Frontal cortex (tissue), 4 donors: ENCODE measurements around the gene SCD5. TPM values are rescaled to one million over a fixed set of nuclear protein-coding genes. Genes with fewer than 3 reads are reported as not detected.

ENCODE experiments used
- DNase-seq, 2 donors: peaks; one replicate each; pipeline ENCODE4 v3.0.0; 2012; ENCODE audit warnings: low spot score in 2 of 2
- FAIRE-seq: peaks from 2 replicates; lab custom pipeline; 2012; peaks lifted over from hg19 to GRCh38; lab: Jason Lieb, UNC
- total RNA-seq: library from RNA; depleted of rRNA; stranded (reverse); fragments of >200 nt; gene quantifications from one replicate; pipeline ENCODE4 v1.2.3, GENCODE V29; 2014
- donor health status: control.
- donor health status: control.
- donor health status: control.

Gene SCD5
- total RNA-seq, 1 donor from 2014 or later: 254 TPM

DNA sequence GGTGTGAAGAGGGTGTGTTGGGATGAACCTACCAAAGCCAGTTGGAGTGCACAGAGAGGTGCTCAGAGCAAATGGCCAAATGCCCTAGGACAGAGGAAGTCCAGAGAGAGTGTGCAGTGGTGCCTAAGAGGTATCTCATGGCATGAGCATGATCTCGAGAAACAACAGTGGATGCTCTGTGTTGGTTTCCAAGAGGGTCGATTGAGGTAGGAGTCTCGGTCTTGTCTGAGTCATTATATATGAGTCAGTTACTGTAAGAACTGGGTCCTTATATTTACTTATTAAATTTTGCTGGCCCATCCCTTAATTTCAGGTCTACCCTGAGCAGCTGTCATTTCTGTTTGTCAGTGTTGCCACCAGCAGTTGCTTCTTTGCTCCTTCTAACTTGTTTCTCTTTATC lies 150.2 kb downstream of the SCD5 start:
- DNase-seq (no peak), FAIRE-seq (no peak)

DNA sequence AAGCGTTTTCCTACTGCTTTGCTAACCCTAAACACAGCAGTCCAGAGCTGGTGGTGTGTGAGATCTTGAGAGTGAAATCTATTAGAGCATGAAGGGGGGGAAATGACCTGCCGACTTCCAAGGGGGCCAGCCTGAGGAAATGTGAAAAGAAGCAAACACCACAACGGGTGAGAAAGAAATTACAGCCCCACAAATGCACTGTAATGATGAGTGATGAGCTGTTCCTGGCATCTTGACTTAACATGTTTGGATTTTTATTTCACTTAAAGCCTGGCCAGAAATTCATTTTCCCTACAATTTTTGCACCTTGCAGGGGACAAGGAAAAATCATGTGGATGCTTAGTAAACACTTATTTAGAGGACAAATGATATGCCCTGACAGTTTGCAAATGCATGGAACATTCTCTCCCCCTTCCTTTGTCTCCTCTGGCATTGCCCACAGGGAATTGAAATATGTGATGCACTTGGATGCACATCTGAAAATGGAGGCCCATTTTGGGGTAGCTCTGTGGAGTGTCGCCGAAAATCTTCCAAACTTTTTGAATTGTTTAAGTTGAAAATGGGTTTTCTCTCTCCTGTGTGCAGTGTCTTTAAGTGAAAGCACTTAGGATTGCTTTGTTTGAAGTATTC lies 152.5 kb downstream of the SCD5 start:
- DNase-seq (no peak), FAIRE-seq (no peak)

DNA sequence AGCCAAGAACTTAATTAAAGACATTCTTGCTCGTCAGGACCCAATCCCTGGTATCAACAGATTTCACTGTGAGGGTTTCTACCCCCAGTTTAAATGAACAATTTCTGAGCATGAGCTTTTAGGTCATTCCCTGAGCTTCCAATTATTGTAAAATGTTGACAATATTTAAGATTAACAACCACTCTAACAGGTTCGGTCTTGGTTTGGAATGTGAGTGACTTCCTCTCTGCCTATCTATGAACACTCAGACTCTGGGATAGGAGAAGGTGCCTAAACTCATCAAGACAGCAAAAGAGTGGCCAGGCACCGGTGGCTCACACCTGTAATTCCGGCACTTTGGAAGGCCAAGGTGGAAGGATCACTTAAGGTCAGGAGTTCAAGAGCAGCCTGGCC lies 153.9 kb downstream of the SCD5 start:
- FAIRE-seq (no peak), DNase-seq (no peak)

DNA sequence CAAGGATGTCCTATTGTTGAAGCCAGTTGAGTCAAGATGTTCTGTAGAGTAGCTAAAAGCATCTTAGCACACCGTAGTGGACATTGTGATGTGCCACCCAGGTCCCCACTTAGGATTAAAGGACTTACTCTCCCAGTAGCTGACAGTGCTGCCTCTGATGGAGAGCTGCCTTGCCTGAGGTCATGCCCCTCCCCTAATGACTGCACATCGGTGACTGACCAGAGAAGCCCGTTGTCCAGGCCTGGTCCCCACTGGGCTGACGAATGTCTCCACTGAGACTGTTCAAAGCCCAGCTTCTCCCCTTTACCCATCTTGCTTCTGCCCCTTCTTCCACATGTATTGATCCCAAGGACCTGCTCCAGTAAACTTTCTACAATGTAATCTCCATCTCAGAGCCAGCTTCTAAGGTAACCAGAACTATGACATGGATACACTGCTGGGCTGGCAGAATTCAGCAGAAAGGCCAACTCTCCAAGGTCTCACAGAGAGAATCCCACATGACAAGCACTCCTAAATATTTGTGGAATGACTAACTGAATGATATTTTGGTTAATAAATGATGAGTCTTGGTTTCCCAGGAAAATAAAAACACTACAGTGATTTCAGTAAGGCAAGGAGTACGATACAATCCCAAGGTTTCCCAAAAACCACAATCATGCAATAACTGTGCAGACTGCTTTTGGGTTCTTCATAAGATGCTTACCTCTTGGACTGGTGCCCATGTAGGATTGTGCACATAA lies 154.4 kb downstream of the SCD5 start:
- DNase-seq (no peak), FAIRE-seq (no peak)

DNA sequence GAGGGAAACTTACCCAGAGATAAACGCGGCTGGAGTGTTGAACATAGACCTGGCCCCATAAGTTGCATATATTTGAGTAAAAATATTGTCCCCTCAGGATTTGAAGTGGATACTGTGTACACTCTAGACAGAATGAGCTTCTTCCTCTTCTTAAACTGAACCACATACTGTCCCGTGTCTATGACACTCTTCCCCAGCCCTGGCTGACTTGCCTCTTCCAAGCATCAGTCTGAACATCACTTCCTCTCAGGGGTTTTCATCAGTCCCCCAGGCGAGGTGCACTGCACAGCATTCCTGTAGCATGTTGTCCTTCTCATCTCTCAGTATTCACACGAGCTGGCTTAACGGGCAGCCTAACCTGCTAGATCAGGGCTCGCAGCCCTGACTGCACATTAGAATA lies 156.3 kb downstream of the SCD5 start:
- FAIRE-seq (no peak), DNase-seq (no peak)

DNA sequence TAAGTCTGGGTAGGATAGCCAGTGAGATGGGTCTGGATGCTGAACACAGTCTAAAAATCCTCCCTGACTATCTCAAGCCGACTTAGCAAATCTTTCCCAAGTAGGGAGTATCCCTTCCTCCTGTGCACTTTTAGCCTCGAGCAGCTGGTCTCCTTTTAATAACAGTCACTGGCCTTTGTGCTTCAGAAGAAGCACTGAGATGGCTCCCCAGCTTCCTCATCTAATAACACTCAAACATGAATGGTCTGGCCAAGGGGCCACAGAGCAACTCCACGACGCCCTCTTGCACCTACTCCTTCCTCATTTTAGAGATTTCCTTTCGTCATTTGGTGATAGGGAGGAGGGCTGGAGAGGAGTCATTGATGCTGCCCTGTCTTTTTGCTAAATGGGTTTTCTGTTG lies 158.1 kb downstream of the SCD5 start:
- DNase-seq (no peak), FAIRE-seq (no peak)

DNA sequence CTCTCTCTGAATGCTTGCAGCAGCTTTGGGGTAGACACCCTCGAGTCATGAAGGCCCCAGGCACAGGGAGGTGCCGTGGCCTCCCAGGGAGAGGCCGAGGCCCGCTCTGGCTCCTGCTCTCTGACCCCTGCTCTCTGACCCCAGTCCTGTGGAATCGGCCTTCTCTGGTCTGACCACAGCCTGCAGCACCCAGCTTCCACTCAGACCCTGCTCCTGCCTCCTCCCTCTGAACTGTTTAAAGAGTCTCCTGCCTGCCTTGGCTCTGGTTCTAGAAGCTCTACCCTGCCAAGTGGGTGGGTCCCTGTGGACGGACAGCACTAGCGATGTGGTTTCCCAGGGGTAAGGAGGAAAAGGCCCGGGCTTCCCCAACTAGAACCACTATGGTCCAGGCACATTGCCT lies 158.6 kb downstream of the SCD5 start:
- FAIRE-seq (no peak), DNase-seq (no peak)

DNA sequence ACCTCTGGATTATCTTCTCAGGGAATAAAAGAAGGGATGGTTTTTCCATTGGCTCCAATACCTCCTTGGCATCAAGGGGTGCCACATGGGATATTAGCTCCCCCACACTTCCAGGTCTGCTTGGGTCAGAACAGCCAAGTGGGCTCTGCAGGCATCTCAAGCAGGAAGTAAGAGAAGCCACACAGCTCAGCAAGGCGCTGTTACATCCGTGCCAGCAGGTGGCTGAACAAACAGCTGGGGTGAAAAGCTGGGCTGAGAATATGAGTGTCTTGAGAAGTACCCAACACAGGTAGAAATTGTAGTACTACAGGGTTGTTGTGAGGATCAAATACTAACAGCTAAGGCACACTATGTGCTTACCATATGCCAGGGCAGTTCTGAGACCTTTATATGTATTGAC lies 160.1 kb downstream of the SCD5 start:
- no peak for DNase-seq

DNA sequence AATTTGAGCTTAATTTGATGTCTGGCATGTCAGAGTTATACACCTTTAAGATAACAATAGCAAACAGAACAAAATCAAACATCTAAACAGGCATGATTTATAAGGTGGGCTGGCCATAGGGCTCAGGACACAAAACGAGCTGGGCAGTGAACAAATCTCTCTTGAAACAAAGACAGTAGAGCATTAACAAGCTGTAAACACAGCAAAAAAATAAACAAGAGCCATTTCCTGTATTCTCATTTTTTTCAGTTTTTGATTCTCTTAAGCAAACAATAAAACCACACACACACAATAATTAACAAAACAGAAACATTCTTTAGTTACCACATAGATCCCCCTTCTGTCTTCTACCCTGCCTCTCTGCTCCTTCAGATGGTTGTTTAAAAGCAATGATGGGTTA lies 168.5 kb downstream of the SCD5 start:
- FAIRE-seq (no peak), DNase-seq (no peak)

More for the DNA sequence above, 160.1 kb downstream of the SCD5 start:
- no peak for FAIRE-seq

DNA sequence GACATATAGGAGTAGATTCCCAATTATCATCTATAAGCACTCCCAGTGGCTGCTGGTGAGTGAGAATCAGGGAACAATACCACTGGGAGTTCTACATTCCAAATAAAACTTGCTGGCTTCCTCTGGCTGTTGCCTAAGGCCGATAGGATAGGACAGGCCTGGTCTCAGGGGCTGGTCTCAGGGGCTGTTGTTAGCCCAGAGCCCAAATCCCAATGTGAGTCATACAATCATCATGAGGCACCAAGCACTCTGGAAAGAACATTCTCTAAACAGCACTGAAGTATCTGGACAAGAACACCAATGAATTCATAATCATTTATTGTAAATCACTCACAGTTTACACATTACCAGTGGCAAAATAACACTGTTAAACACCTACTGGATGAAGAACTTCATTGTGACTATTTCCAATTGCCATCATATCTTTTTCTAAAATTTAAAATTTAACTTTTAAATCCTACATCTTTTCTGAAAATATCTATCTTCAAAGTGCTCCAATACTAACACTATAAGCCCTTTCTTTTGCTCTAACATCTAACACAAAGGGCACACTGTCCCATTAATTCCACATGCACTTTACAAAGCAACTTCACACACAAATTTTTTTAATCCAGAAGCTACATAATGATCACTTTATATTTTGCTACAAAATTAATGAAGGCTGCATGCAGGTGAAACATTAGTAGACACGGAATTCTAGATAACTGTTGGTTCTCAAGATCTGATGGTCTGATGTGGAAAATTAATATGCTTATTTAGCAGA lies 169.2 kb downstream of the SCD5 start:
- no peak for DNase-seq
- FAIRE-seq: peak; percentile 78

DNA sequence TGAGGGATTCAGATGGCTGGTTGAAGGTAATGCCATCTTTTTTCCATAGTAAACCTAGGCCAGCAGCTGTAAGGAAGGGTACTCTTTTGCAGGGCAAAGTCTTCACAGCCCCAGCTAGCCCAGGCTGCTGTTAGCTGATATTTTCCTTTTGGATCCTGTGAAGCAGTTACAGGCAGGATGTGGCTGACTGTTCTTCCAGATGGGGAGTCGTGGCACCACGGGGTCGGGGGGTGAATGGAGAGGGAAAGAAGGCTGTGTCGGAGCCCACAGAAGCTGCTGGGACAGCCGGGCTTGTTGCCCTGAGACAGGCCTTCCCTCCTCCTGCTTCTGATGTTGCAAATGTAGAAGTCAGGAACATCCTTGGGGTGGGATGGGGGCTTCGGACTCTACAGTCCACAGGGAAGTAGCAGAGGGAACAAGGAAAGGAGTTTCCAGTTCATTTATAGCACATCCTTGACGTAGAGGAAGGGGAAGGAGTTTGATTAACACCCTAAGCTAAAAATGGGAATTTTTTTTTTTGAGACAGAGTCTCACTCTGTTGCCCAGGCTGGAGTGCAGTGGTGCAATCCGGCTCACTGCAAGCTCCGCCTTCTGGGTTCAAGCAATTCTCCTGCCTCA lies 172.2 kb downstream of the SCD5 start:
- FAIRE-seq: no peak
- no peak for DNase-seq

DNA sequence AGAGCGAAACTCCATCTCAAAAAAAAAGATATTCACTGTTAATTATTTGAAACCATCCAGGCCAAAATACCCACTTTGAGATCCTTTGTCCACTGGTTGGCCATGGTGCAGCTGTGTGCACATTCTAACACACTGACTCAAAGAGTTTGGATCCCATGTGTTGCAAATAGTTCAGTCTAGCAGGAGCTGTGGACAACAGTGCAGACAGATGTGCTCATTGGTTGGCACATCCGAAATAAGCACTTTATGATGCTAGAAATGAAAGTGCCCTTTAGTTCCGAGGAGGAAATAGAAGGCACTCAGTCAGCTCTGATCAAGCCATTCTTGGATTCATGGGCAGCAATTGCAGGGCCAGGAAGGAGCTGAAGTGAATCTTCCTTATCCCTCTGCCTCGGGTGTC lies 173.8 kb downstream of the SCD5 start:
- FAIRE-seq (no peak), DNase-seq (no peak)

DNA sequence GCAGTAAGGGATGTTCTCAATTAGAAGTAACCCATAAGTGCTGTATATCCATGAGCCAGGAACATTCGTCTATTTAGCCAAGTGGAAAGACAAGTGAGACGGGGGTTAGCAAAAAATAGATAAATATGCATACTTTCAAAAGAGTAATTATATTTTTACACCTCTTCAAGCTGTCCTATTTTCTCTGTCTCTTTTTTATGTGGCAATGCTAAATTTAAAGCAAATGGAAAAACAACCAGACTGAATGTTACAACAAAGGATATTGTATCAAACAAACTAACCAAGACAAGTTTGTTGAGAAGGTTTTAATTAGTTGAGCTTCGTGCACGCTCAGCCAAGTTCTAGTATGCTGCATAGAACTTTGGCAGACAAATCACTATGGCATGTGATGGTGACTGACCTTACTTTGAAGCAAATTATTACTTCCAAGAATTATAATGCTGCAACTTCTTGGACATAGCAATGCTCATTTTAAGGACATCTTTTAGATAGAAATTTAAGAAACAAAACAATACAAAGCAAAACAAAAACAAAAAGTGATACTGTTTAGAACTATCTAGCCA lies 175.4 kb downstream of the SCD5 start:
- no peak for DNase-seq
- no peak for FAIRE-seq

DNA sequence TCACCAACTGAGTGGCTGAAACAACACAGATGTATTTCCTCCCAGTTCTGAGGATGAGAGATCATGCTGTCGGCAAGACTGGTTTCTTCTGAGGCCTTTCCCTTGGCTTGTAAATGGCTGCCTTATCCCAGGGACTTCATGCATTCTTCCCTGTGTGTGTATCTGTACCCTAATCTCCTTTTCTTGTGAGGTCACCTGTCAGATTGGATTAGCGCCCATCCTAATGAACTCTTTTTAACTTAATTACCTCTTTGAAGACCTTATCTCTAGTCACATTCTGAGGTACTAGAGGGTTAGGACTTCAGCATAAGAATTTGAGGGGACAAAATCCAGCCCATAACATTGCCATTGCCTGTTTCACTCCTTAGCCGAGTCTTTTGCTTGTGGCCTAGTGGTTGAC lies 177.3 kb downstream of the SCD5 start:
- no peak for FAIRE-seq
- DNase-seq: no peak

DNA sequence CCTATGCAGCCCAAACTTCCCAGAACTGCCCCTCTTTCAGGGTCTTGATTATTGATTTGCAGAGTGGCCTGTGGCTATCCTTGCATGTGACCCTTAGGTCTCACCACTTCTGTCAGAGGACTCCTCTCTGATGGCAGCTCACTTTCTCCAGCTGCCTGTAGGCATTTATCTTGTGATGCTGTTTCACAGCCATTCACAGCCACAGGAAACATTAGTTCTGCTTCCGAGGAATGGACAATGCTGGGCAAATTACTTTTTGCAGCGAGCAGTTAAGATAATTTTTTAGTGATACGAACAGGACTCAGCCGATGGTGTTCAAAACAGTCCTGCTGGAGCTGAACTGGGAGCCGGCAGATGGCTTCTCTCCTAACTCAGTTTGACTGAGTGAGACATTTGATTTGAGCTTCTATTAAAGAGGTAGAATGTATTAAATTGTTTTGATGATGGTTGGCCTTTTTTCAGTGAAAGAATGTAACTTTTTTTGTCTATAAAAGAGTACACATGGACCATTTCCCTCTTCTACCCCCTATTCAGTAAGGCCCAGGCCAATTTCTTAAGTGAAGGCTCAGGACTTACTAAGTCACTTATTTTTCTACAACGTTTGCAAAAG lies 178.4 kb downstream of the SCD5 start:
- DNase-seq: no peak
- FAIRE-seq: no peak

DNA sequence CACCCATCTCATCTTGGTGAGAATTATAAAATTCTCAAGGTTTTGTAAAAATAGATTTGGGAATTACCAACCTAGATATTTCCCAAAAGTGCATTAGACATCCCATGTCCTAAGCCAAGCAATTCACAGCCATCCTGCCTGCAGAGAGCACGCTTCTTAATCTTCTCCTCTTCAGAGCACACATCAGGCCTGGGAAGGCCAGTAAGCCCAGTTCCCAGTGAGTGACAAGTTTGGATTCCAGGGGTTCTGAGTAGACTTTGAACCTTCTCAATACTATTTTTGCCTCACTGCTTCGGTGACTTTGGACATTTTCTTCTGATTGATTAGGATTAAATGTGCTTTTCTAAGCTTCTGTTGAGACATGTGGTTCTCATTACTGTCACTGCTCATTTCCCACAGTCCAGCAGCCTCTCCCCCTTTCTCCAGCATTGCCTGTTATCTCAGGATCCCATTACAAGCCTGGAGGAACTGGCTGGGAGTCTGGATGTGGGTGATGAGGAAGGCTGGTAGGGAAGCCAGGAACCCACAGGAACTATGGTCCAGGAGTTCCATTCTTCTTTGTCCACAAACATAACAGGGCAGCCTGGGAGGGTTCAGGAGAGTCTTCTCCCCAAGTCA lies 180.4 kb downstream of the SCD5 start:
- DNase-seq (no peak), FAIRE-seq (no peak)

DNA sequence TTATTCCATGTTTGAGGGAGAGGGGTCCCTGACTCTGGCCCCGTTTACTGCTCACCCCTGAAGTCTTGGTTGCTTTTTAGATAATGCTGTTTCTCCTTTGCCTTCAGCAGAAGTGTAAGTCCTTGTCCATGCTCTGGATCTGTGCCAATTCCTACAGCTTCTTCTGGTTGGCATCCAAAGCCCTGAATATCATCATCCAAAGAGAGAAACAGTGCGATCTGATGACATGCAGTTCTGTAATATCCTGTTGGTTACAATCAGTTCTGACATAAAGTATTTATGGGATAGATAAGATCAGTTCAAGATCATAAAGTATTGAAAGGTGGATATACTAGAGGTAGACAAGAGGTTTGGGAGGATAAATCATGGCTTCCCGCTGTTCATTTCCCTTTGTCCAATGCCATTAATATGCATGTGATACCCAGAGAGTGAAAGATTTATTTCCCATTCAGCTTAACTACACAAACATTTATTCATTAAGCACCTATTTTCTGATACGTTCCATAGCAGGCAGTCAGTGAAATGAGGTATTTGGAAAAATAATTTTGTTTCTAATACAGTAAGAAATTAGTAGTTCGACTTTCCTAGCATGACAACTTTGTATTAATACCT lies 183.7 kb downstream of the SCD5 start:
- FAIRE-seq: no peak

DNA sequence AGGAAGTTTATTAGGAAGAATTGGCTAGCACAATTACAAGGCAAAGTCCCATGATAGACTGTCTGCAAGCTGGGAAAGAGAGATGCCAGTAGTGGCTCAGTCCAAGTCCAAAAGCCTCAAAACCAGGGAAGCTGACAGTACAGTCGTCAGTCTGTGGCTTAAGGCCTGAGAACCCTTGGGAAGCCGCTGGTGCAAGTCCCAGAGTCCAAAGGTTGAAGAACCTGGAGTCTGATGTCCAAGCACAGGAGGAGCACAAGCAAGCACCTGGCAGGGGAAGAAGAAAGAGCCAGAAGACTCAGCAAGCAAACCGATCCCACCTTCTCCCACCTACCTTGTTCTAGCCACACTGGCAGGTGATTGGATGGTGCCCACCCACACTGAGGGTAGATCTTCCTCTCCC lies 185.5 kb downstream of the SCD5 start:
- DNase-seq (no peak), FAIRE-seq (no peak)

More for the DNA sequence above, 183.7 kb downstream of the SCD5 start:
- DNase-seq: no peak

DNA sequence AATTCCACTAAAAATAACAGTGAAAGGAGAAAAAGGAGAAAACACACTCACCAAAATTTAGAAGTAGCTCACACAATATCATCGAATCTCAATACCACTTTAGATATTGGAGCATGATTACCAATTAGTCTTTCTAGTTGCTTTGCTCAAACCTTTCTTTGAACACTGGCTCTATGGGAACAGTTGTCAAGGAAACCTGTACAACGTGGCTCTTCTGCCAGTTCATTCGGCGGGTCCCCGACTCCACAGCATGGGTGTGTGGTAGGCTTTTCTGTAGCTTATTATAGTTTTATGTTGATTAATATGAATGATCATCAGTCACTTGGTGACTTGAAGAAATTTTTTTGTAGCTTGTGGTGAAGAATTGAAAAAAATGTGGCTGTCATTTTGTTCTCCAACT lies 186.6 kb downstream of the SCD5 start:
- FAIRE-seq (no peak), DNase-seq (peak in 1 of 2 donors; percentile 15)
